Measurements from ENCODE around the gene FAR2. TPM values are rescaled to one million over a fixed set of nuclear protein-coding genes. Genes with fewer than 3 reads are reported as not detected.

Gene FAR2
- total and polyA plus RNA-seq, 2 experiments from 2014 or later = 18.7 to 22.6 TPM

GRCh38 chr12:29229937-29230336, 80.9 kb downstream of the FAR2 start:
- Histone ChIP-seq H3K27ac (ENCODE audit: low read depth) (no peak overlapping the region), H3K9me2 (ENCODE audit: insufficient read depth) (0 out of 2 replicates have a peak, but pooled peaks cover 6% of the 10 kb centered on the region), H2AFZ (no peak overlapping the region), H4K20me1 (replicated peaks; ENCODE audit: insufficient read depth) (no peaks in the 10 kb centered on the region), H3F3A (replicated peaks; ENCODE audit: low read depth) (no peaks in the 10 kb centered on the region), H3K4me1 (ENCODE audit: insufficient read depth) (peaks cover 48% of the 10 kb centered on the region), H3K36me3 (ENCODE audit: insufficient read depth) (no peaks in the 10 kb centered on the region), H3K4me3 (no peak overlapping the region), H3K27me3 (ENCODE audit: insufficient read depth) (no peaks in the 10 kb centered on the region), H3K4me2 (no peak overlapping the region; the same call in 1 of the 2 replicates), H3K79me2 (replicated peaks; ENCODE audit: insufficient read depth) (no peaks in the 10 kb centered on the region)
- H3K9me3 Mint-ChIP-seq = no peaks in the 10 kb centered on the region; the same call in 2 of the 3 replicates
- no peaks in the 10 kb centered on the region for H3K36me3 Mint-ChIP-seq (ENCODE audit: low read depth)
- no peak for TF ChIP-seq REST (IDR thresholded peaks at IDR 0.05; ENCODE audit: unreplicated experiment)
- TF ChIP-seq ETS1 (IDR thresholded peaks at IDR 0.05) = no peak
- TF ChIP-seq STAT1 (IDR thresholded peaks at IDR 0.05; ENCODE audit: unreplicated experiment) = no peak
- TF ChIP-seq ZNF331 (CRISPR knock-in tag; IDR thresholded peaks at IDR 0.05; ENCODE audit: low read depth) = no peak
- no peak for TF ChIP-seq ZNF462 (CRISPR knock-in tag; IDR thresholded peaks at IDR 0.05)
- TF ChIP-seq CREB1 (CRISPR knock-in tag; IDR thresholded peaks at IDR 0.05; ENCODE audit: low read depth) = no peak
- no peak for TF ChIP-seq JUNB (IDR thresholded peaks at IDR 0.05; ENCODE audit: unreplicated experiment)
- no peak overlapping the region for H3K27ac Mint-ChIP-seq
- no peaks in the 10 kb centered on the region for H3K27me3 Mint-ChIP-seq (ENCODE audit: insufficient read depth, low read depth, poor library complexity)
- H3K4me1 Mint-ChIP-seq = peaks cover 34% of the 10 kb centered on the region; the same call in 2 of the 3 replicates
- H3K4me3 Mint-ChIP-seq = no peak overlapping the region
- DNase-seq (ENCODE audit: low spot score) (no peak), ATAC-seq (no peak)

Measured in GM23338 (cell line).